Hepatocyte (in vitro differentiated cells): ENCODE measurements around the gene NHS.

Source experiments
- EZH2 ChIP-seq: fragments of 200-600 bp; sonication (generic); IDR thresholded peaks from 2 replicates; pipeline ENCODE4 v1.6.1; 2016; ENCODE audit warnings: antibody characterized with exemption, mild to moderate bottlenecking, borderline replicate concordance
- EZH2phosphoT487 ChIP-seq: fragments of 200-600 bp; sonication (generic); IDR thresholded peaks from one replicate; pipeline ENCODE4 v1.6.1; 2018; ENCODE audit warnings: antibody characterized with exemption, mild to moderate bottlenecking, low read depth, moderate library complexity; ENCODE audit not compliant: unreplicated experiment, severe bottlenecking
- TF ChIP-seq, protein P1 (sequence below): fragments of 200-600 bp; sonication (generic); IDR thresholded peaks from 2 replicates; pipeline ENCODE4 v1.5.1; 2016; ENCODE audit warnings: antibody characterized with exemption, mild to moderate bottlenecking; ENCODE audit not compliant: poor library complexity

DNA sequence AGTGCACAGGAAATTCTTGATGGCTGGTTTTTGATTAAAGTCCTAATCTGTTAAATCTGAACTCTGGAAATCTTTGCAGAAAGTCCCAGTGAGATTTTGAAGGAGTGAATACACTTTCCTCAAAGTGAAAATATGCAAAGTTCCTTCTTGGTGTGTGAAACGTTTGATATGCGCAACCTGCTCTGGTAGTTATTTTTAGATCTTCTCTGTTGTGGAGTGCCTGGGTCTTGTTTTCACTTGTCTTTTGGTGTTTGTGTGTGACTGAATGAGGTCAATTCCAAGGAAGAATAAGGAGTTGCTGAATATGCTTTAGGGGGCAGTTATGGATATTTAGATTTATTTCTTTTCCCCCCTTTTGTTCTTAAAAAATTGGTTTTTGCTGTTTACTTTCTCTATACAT, 404.0 kb downstream of the NHS start:
- TF ChIP-seq EZH2, result no peak
- TF ChIP-seq, protein P1, sequence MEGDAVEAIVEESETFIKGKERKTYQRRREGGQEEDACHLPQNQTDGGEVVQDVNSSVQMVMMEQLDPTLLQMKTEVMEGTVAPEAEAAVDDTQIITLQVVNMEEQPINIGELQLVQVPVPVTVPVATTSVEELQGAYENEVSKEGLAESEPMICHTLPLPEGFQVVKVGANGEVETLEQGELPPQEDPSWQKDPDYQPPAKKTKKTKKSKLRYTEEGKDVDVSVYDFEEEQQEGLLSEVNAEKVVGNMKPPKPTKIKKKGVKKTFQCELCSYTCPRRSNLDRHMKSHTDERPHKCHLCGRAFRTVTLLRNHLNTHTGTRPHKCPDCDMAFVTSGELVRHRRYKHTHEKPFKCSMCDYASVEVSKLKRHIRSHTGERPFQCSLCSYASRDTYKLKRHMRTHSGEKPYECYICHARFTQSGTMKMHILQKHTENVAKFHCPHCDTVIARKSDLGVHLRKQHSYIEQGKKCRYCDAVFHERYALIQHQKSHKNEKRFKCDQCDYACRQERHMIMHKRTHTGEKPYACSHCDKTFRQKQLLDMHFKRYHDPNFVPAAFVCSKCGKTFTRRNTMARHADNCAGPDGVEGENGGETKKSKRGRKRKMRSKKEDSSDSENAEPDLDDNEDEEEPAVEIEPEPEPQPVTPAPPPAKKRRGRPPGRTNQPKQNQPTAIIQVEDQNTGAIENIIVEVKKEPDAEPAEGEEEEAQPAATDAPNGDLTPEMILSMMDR, result no peak
- no peak for TF ChIP-seq EZH2phosphoT487
